ENCODE results near the gene RASSF7.

- no peak for TF ChIP-seq POLR2A (IDR thresholded peaks at IDR 0.05)
- TF ChIP-seq, protein P1, sequence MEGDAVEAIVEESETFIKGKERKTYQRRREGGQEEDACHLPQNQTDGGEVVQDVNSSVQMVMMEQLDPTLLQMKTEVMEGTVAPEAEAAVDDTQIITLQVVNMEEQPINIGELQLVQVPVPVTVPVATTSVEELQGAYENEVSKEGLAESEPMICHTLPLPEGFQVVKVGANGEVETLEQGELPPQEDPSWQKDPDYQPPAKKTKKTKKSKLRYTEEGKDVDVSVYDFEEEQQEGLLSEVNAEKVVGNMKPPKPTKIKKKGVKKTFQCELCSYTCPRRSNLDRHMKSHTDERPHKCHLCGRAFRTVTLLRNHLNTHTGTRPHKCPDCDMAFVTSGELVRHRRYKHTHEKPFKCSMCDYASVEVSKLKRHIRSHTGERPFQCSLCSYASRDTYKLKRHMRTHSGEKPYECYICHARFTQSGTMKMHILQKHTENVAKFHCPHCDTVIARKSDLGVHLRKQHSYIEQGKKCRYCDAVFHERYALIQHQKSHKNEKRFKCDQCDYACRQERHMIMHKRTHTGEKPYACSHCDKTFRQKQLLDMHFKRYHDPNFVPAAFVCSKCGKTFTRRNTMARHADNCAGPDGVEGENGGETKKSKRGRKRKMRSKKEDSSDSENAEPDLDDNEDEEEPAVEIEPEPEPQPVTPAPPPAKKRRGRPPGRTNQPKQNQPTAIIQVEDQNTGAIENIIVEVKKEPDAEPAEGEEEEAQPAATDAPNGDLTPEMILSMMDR (IDR thresholded peaks at IDR 0.05) = no peak
These were observed 11.0 kb downstream of the RASSF7 start for GRCh38 chr11:571802-572185.
